ENCODE measurements around the gene SMIM27. TPM values are rescaled to one million over a fixed set of nuclear protein-coding genes. Genes with fewer than 3 reads are reported as not detected.

Gene SMIM27
- total and polyA plus RNA-seq, 2 experiments from 2014 or later = 4.1 to 40.1 TPM

GRCh38 chr9:32554591-32554990 lies 2.5 kb downstream of the SMIM27 start:
- no peak overlapping the region for H3K27ac ChIP-seq
- H2AFZ ChIP-seq = no peak overlapping the region
- no peaks in the 10 kb centered on the region for H3K36me3 ChIP-seq (ENCODE audit: low read depth)
- H3K9me3 ChIP-seq (ENCODE audit: low read depth) = no peaks in the 10 kb centered on the region
- no peaks in the 10 kb centered on the region for H3K9me2 ChIP-seq (ENCODE audit: insufficient read depth)
- no peak overlapping the region for H3K4me2 ChIP-seq (ENCODE audit: unreplicated experiment)
- in situ Hi-C loops (cut with MboI) = no loop called here
- TF ChIP-seq EZH2phosphoT487 (IDR thresholded peaks at IDR 0.05; ENCODE audit: insufficient read depth, low read depth) (no peak), EZH2 (IDR thresholded peaks at IDR 0.05; ENCODE audit: insufficient read depth, poor library complexity, severe bottlenecking) (no peak)
- peaks cover 88% of the 10 kb centered on the region for H3K79me2 ChIP-seq (ENCODE audit: insufficient read depth)
- H3K27me3 ChIP-seq (replicated peaks; ENCODE audit: insufficient read depth) = no peaks in the 10 kb centered on the region
- no peak overlapping the region for H3K4me3 ChIP-seq
- no peaks in the 10 kb centered on the region for H4K20me1 ChIP-seq (ENCODE audit: insufficient read depth)
- peaks cover 10% of the 10 kb centered on the region; the same call in 1 of the 2 replicates for H3K4me1 ChIP-seq (ENCODE audit: insufficient read depth)
- DNase-seq = no peak
- no peak overlapping the region for H3K9ac ChIP-seq
- H3F3A ChIP-seq (ENCODE audit: insufficient read depth) = peaks cover 33% of the 10 kb centered on the region

DNA sequence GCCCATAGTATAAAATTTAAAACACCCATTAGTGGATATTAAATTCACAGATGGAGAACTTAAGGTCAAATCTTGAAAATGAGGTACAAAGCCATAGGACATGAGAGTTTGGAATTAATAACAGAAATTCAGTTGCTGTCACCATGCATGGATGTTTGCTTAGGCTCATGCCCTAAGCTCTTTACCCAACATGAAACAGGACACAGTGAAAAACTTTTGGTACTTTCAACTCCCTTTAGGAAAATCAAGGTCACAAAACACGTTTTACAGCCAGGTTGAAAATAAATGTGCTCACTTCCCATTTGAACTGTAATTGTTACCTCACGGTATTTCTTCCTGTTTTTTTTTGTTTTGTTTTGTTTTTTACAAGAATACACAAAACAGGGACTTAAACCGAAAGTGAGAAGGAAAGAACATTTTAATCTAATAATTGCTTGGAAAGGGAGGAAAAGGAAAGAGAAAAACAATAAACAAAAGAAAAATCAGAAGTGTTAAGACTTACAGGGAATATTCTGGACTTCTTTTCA lies 6.3 kb downstream of the SMIM27 start:
- no peak overlapping the region for H3K4me2 ChIP-seq (ENCODE audit: unreplicated experiment)
- H3K4me3 ChIP-seq = no peak overlapping the region
- no peak overlapping the region for H3K9ac ChIP-seq
- 0 out of 2 replicates have a peak, but pooled peaks cover 2% of the 10 kb centered on the region for H3K4me1 ChIP-seq (ENCODE audit: insufficient read depth)
- H4K20me1 ChIP-seq (ENCODE audit: insufficient read depth) = no peaks in the 10 kb centered on the region
- TF ChIP-seq EZH2 (IDR thresholded peaks at IDR 0.05; ENCODE audit: insufficient read depth, poor library complexity, severe bottlenecking) (no peak), EZH2phosphoT487 (IDR thresholded peaks at IDR 0.05; ENCODE audit: insufficient read depth, low read depth) (no peak)
- WGBS, 2 experiments (ENCODE audit: low coverage in 1 of 2, low lambda C conversion rate in 2 of 2, missing lambda C conversion rate in 2 of 2) = 69 to 70% methylated on average over 3 of the region's 3 CpGs
- H3K79me2 ChIP-seq (ENCODE audit: insufficient read depth) = peaks cover 98% of the 10 kb centered on the region
- H3K27me3 ChIP-seq (replicated peaks; ENCODE audit: insufficient read depth) = no peaks in the 10 kb centered on the region
- no peak overlapping the region for H2AFZ ChIP-seq
- no peak overlapping the region for H3K27ac ChIP-seq
- in situ Hi-C loops (cut with MboI) = no loop called here
- H3F3A ChIP-seq (ENCODE audit: insufficient read depth) = peaks cover 9% of the 10 kb centered on the region; the same call in 1 of the 2 replicates
- no peaks in the 10 kb centered on the region for H3K36me3 ChIP-seq (ENCODE audit: low read depth)
- no peaks in the 10 kb centered on the region for H3K9me3 ChIP-seq (ENCODE audit: low read depth)
- no peak for DNase-seq
- H3K9me2 ChIP-seq (ENCODE audit: insufficient read depth) = no peaks in the 10 kb centered on the region

- no peak for DNase-seq
- in situ Hi-C loops (cut with MboI) = loop anchor here (10.0 kb wide), 1 partner anchor 171 kb away; no protein-coding TSS in a partner anchor
- Histone ChIP-seq H3K9ac (no peak overlapping the region), H3K9me3 (ENCODE audit: low read depth) (no peaks in the 10 kb centered on the region), H3F3A (ENCODE audit: insufficient read depth) (no peaks in the 10 kb centered on the region), H3K79me2 (ENCODE audit: insufficient read depth) (peaks cover 95% of the 10 kb centered on the region), H3K4me2 (ENCODE audit: unreplicated experiment) (no peak overlapping the region), H2AFZ (no peak overlapping the region), H3K27ac (no peak overlapping the region), H3K4me1 (ENCODE audit: insufficient read depth) (no peaks in the 10 kb centered on the region; the same call in 1 of the 2 replicates), H3K4me3 (no peak overlapping the region), H3K27me3 (replicated peaks; ENCODE audit: insufficient read depth) (no peaks in the 10 kb centered on the region), H3K9me2 (ENCODE audit: insufficient read depth) (no peaks in the 10 kb centered on the region), H3K36me3 (ENCODE audit: low read depth) (peaks cover 8% of the 10 kb centered on the region; the same call in 1 of the 2 replicates), H4K20me1 (ENCODE audit: insufficient read depth) (no peaks in the 10 kb centered on the region)
- TF ChIP-seq EZH2phosphoT487 (IDR thresholded peaks at IDR 0.05; ENCODE audit: insufficient read depth, low read depth) (no peak), EZH2 (IDR thresholded peaks at IDR 0.05; ENCODE audit: insufficient read depth, poor library complexity, severe bottlenecking) (no peak)
- WGBS, 2 experiments (ENCODE audit: low coverage in 1 of 2, low lambda C conversion rate in 2 of 2, missing lambda C conversion rate in 2 of 2) = 93 to 96% methylated on average over 6 of the region's 6 CpGs
Measured at GRCh38 chr9:32565967-32566366, 13.8 kb downstream of the SMIM27 start.

DNA sequence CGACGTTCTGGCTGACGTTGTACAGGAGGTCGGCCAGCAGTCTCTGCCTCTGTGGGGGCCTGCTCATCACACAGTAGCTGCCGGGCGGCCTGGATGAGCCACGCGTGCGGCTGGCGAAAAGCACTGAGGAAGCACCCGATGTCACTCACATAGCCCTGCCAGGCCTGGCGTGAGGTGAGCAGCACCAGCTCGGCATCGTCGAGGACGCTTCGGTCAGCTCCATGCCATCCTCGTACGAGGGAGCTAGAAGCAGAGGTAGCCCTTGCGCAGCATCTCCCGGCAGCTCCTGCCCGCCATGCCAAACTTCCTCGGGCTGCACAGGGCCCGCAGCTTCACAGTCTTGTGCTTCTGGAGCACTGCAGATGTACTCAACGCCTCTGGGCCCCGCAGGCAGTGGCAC lies 14.6 kb downstream of the SMIM27 start:
- Histone ChIP-seq H3K9ac (no peak overlapping the region), H3K9me3 (ENCODE audit: low read depth) (no peaks in the 10 kb centered on the region), H3K4me3 (no peak overlapping the region), H3K36me3 (ENCODE audit: low read depth) (peaks cover 8% of the 10 kb centered on the region; the same call in 1 of the 2 replicates), H3K4me2 (ENCODE audit: unreplicated experiment) (no peak overlapping the region), H2AFZ (no peak overlapping the region), H3K27me3 (replicated peaks; ENCODE audit: insufficient read depth) (no peaks in the 10 kb centered on the region), H3K79me2 (ENCODE audit: insufficient read depth) (peaks cover 95% of the 10 kb centered on the region), H3K27ac (no peak overlapping the region), H3K9me2 (ENCODE audit: insufficient read depth) (no peaks in the 10 kb centered on the region), H3K4me1 (ENCODE audit: insufficient read depth) (peaks cover 8% of the 10 kb centered on the region), H3F3A (ENCODE audit: insufficient read depth) (no peaks in the 10 kb centered on the region), H4K20me1 (ENCODE audit: insufficient read depth) (no peaks in the 10 kb centered on the region)
- 96 to 97% methylated on average over 24 of the region's 26 CpGs for WGBS, 2 experiments (ENCODE audit: low coverage in 1 of 2, low lambda C conversion rate in 2 of 2, missing lambda C conversion rate in 2 of 2)
- TF ChIP-seq EZH2 (IDR thresholded peaks at IDR 0.05; ENCODE audit: insufficient read depth, poor library complexity, severe bottlenecking) = no peak
- TF ChIP-seq EZH2phosphoT487 (IDR thresholded peaks at IDR 0.05; ENCODE audit: insufficient read depth, low read depth) = no peak
- in situ Hi-C loops (cut with MboI) = loop anchor here (10.0 kb wide), 1 partner anchor 172 kb away; no protein-coding TSS in a partner anchor
- no peak for DNase-seq
